GM12872 (cell line): Measurements from ENCODE around the gene RNF14.

Source experiments
- TF ChIP-seq, protein P1 (sequence below): IDR thresholded peaks from 3 replicates; pipeline ENCODE4 v1.5.1; 2011; ENCODE audit warnings: low read depth, mild to moderate bottlenecking, low read length, moderate library complexity; ENCODE audit not compliant: insufficient read depth

RNF14 gene

DNA sequence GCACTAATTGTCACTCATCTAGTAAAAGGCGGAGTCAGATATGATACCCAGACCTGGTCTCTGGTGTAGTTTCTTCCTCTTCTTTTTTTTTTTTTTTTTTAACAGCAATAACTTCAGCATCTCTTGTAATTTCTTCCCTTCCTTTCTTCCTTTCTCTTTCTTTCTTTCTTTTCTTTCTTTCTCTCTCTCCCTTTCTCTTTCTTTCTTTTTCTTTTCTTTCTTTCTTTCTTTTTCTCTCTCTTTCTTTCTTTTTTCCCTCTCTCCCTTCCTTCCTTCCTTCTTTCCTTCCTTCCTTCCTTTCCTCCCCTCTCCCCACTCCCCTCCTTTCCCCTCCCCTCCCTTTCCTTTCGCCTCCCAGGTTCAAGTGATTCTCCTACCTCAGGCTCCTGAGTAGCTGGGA, 69.8 kb downstream of the RNF14 start:
- TF ChIP-seq, protein P1, sequence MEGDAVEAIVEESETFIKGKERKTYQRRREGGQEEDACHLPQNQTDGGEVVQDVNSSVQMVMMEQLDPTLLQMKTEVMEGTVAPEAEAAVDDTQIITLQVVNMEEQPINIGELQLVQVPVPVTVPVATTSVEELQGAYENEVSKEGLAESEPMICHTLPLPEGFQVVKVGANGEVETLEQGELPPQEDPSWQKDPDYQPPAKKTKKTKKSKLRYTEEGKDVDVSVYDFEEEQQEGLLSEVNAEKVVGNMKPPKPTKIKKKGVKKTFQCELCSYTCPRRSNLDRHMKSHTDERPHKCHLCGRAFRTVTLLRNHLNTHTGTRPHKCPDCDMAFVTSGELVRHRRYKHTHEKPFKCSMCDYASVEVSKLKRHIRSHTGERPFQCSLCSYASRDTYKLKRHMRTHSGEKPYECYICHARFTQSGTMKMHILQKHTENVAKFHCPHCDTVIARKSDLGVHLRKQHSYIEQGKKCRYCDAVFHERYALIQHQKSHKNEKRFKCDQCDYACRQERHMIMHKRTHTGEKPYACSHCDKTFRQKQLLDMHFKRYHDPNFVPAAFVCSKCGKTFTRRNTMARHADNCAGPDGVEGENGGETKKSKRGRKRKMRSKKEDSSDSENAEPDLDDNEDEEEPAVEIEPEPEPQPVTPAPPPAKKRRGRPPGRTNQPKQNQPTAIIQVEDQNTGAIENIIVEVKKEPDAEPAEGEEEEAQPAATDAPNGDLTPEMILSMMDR, result no peak
